Measurements from ENCODE around the gene DMRTC1.
"Not testable (repeated sequence)": the region's sequence is repeated elsewhere in the genome, so short reads cannot be mapped to it uniquely, and the experiment has no call there.

DMRTC1 gene

GRCh38 chrX:72882898-72883297, 60.7 kb downstream of the DMRTC1 start:
- H3K27me3 ChIP-seq (replicated peaks in 2 of 5; ENCODE audit: control insufficient read depth in 4 of 5, insufficient read depth in 5 of 5, low read length in 4 of 5); H3K4me3 ChIP-seq (ENCODE audit: control insufficient read depth in 1 of 7, extremely low read depth in 1 of 7, insufficient read depth in 4 of 7, low read depth in 2 of 7, low read length in 6 of 7); H3K4me1 ChIP-seq (ENCODE audit: control extremely low read depth in 1 of 4, control insufficient read depth in 4 of 4, insufficient read depth in 4 of 4, low read length in 3 of 4); H3K36me3 ChIP-seq (ENCODE audit: control insufficient read depth in 4 of 4, insufficient read depth in 4 of 4, low read length in 3 of 4); H3K27ac ChIP-seq (ENCODE audit: insufficient read depth in 1 of 2, low read depth in 1 of 2, low read length in 2 of 2, poor library complexity in 1 of 2, severe bottlenecking in 2 of 2); POLR2A ChIA-PET; CTCF ChIA-PET; H3K9me3 ChIP-seq (ENCODE audit: control extremely low read depth in 1 of 5, control insufficient read depth in 4 of 5, insufficient read depth in 2 of 5, low read depth in 1 of 5, low read length in 4 of 5); DNase-seq: not testable (repeated sequence)
- WGBS (ENCODE audit: insufficient coverage) = no CpG with 5 or more reads among the region's 2 CpGs

GRCh38 chrX:72837532-72837931, 106.1 kb downstream of the DMRTC1 start:
- H3K36me3 ChIP-seq (ENCODE audit: control insufficient read depth in 4 of 4, insufficient read depth in 4 of 4, low read length in 3 of 4); H3K4me1 ChIP-seq (ENCODE audit: control extremely low read depth in 1 of 4, control insufficient read depth in 4 of 4, insufficient read depth in 4 of 4, low read length in 3 of 4); CTCF ChIA-PET; H3K27me3 ChIP-seq (replicated peaks in 2 of 5; ENCODE audit: control insufficient read depth in 4 of 5, insufficient read depth in 5 of 5, low read length in 4 of 5); H3K9me3 ChIP-seq (ENCODE audit: control extremely low read depth in 1 of 5, control insufficient read depth in 4 of 5, insufficient read depth in 2 of 5, low read depth in 1 of 5, low read length in 4 of 5); DNase-seq; H3K27ac ChIP-seq (ENCODE audit: insufficient read depth in 1 of 2, low read depth in 1 of 2, low read length in 2 of 2, poor library complexity in 1 of 2, severe bottlenecking in 2 of 2); H3K4me3 ChIP-seq (ENCODE audit: control insufficient read depth in 1 of 7, extremely low read depth in 1 of 7, insufficient read depth in 4 of 7, low read depth in 2 of 7, low read length in 6 of 7); POLR2A ChIA-PET: not testable (repeated sequence)
- no CpG with 5 or more reads among the region's 2 CpGs for WGBS (ENCODE audit: insufficient coverage)

- POLR2A ChIA-PET; H3K9me3 ChIP-seq (ENCODE audit: control extremely low read depth in 1 of 5, control insufficient read depth in 4 of 5, insufficient read depth in 2 of 5, low read depth in 1 of 5, low read length in 4 of 5); H3K27ac ChIP-seq (ENCODE audit: insufficient read depth in 1 of 2, low read depth in 1 of 2, low read length in 2 of 2, poor library complexity in 1 of 2, severe bottlenecking in 2 of 2); DNase-seq; H3K4me3 ChIP-seq (ENCODE audit: control insufficient read depth in 1 of 7, extremely low read depth in 1 of 7, insufficient read depth in 4 of 7, low read depth in 2 of 7, low read length in 6 of 7); CTCF ChIA-PET; H3K36me3 ChIP-seq (ENCODE audit: control insufficient read depth in 4 of 4, insufficient read depth in 4 of 4, low read length in 3 of 4); H3K27me3 ChIP-seq (replicated peaks in 2 of 5; ENCODE audit: control insufficient read depth in 4 of 5, insufficient read depth in 5 of 5, low read length in 4 of 5); H3K4me1 ChIP-seq (ENCODE audit: control extremely low read depth in 1 of 4, control insufficient read depth in 4 of 4, insufficient read depth in 4 of 4, low read length in 3 of 4): not testable (repeated sequence)
- no CpG with 5 or more reads among the region's 13 CpGs for WGBS (ENCODE audit: insufficient coverage)
Measured at GRCh38 chrX:72830701-72831100, 112.9 kb downstream of the DMRTC1 start.
